Activated CD4-positive, CD25-positive, alpha-beta regulatory T cell treated with anti-CD3 and anti-CD28 coated beads, Interleukin-2, amount 50 U/mL, for 16 hours (primary cell): ENCODE measurements around the gene COL5A1.

Experiments
- DNase-seq: peaks from one replicate; pipeline ENCODE4 v3.0.0-alpha.2; 2020; ENCODE audit warnings: low read depth, low spot score

COL5A1 gene

GRCh38 chr9:134834217-134834956 is 192.8 kb downstream of the COL5A1 start:
- DNase-seq = no peak

DNA sequence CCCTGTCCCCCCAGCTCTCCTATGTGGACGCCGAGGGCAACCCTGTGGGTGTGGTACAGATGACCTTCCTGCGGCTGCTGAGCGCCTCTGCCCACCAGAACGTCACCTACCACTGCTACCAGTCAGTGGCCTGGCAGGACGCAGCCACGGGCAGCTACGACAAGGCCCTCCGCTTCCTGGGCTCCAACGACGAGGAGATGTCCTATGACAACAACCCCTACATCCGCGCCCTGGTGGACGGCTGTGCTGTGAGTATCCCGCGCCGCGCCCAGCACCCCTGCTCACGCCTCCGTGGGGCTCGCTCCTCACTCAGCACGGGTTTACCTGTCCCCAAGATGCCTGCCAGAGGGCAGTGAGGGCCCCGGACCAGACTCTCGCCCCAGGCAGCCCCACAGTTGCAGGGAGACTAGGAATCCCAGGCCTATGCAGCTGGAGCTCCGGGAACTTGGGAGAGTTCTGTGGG is 193.4 kb downstream of the COL5A1 start:
- DNase-seq = no peak

DNA sequence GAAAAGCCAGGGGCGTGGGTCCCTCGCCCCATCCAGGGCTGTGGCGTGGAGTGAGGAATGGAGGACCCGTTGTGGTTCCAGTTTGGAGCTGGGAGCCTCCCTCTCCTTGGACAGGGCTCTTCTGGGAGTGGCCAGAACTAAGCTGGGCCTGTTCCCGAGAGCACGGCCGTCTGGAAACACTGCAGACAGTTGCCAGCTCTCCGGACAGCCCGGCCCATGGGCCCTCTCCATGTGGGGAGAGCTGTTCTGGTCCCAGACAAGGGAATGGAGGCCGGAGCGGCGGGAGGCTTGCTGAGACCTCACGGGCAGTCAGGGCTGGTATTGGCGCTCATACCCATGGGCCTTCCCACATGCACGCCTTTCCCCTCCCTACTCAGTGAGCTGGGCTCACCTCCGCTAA is 193.8 kb downstream of the COL5A1 start:
- no peak for DNase-seq

GRCh38 chr9:134835987-134836386 is 194.4 kb downstream of the COL5A1 start:
- DNase-seq = no peak

GRCh38 chr9:134836406-134836970 is 194.9 kb downstream of the COL5A1 start:
- DNase-seq = no peak

- no peak for DNase-seq
Measured at GRCh38 chr9:134837529-134837928, 195.9 kb downstream of the COL5A1 start.

DNA sequence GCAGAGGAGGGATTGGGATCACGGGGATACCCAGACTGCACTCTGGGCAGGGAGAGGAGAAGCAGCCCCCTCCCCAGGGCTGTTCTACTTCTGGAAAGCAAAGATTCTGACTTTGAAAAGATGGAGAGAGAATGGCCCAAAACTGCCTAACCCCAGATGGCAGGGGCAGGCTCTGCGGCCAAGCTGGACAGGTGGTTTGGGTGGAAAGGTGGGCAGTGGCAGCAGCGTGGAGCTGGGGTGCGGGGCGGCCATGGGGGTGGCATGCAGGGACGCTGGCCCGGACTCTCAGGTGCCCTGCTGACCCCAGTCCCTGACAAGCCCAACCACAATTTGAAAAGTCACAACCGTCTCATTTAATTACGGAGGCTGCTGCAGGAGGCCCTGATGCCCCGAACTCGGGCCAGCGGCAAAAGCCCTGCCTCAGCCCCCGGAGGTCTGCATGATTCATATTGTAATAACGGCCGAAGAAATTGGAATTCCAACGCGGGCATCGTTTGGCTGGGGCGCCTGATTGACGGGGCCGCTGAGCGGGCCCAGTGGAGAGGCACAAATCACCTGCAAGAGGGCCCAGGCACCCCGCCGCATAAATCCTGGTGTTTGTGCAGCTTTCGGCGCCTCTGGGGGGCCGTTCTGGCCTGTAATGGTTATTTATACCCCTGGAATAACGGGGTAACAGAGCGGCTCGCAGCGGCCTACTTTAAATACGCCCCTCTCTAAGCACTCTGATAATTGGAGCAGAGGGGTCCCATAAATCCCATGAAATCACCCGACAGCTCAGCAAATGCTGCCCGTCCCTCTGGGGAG is 197.2 kb downstream of the COL5A1 start:
- DNase-seq = no peak

DNA sequence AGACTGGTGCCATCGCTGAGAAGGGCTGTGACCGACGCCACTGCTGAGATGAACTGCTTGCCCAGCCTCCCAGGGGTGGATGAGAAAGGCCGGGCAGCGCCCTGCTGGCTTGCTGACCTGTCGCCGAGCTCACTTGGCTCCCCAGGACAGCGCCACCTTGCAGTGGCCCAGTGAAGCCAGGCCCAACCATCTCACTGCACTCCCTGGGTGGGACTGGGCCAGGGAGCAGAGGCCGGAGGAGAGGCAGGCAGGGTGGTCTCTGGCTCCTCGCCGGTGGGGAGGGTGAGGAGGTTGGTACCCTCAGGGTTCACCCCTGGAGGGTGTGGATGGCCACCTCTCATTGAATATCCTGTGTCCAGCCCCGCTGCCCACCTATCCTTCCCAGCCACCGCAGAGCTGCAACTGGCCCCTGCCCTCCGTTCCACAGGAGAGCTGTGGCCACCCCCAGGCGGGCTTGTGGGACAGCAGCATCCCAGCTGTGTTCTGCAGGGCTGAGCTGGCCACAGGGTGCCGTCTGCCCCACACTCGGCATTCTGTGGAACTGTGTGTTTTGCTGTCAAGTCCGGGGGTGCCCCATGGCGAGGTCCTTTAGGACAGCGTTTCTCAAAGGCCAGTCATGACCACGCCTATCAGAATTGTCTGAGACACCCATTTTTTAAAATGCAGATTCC is 198.0 kb downstream of the COL5A1 start:
- DNase-seq = no peak

- no peak for DNase-seq
Measured at GRCh38 chr9:134840511-134840910, 198.9 kb downstream of the COL5A1 start.

DNA sequence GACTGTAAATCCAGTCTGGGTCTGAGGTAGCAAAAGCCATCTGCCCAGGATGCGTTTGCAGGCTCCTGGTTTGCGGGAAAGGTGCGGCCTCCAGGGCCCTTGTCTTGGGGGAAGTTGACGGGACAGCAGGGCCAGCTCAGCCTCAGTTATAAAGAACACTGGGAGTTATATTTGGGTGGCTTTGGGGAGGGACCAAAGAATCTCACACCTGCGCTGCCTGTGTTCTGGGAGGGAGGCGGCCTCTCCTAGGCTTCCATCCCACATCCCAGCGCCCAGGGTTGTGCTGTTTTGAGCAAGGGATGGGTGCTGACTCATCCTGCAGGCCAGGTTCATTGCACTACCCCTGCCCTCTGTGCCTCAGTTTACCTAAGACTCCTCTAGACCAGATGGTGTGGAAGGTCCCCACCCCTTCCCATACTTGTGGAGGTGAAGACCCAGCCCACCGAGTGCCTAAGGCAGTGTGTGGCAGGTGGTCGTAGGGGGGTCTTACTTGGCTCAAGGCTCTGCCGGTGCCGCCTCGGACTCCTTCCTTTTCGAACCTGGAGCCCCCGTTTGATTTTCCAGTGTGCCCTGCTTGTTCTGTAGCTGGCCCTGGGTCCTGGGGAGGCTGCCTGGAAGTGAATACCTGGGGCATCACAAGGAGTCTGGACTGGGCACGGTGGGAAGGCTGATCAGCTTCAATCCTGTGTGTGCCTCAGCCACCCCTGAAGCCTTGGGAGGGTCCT is 199.7 kb downstream of the COL5A1 start:
- DNase-seq = no peak

- DNase-seq = no peak
Measured at GRCh38 chr9:134842321-134842720, 200.7 kb downstream of the COL5A1 start.

- no peak for DNase-seq
Measured at GRCh38 chr9:134843740-134844139, 202.1 kb downstream of the COL5A1 start.

DNA sequence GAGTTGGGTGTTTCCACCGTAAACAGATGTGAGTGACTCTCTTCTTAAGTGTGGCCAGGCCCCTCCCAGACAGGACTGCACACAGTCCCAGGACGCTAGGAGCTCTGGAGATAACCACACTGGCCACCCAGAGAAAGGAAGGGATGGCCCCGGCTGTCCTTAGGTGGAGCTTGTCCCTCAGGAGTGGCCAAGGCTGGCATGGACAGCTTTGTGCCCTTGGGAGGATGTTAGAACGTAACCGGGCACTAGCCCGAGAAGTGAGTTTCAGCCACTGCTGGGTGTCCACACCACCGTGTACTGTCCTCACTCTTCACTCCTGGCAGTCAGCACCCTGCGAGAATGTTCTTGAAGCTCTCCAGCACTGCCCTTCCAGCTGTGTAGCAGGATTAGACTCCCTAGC is 203.2 kb downstream of the COL5A1 start:
- DNase-seq = no peak

DNA sequence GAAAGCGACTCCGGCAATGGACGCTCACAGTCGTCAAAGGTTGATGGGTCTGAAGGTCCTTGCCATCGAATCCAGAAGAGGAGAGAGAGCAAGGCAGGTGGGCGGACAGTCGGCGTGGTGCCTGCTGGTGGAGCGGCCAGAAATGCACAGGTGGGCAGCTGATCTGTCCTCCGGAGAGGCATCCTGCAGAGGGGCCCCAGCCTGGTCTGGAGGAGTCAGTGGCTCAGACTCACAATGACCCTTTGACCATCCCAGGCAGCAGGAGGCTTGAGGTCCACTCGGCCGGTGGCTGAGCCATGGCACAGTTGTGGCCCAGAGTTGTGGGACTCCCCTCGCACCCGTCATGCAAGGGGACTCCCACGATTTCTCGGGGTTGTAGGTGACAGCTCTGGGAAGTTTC is 204.6 kb downstream of the COL5A1 start:
- DNase-seq = no peak

DNA sequence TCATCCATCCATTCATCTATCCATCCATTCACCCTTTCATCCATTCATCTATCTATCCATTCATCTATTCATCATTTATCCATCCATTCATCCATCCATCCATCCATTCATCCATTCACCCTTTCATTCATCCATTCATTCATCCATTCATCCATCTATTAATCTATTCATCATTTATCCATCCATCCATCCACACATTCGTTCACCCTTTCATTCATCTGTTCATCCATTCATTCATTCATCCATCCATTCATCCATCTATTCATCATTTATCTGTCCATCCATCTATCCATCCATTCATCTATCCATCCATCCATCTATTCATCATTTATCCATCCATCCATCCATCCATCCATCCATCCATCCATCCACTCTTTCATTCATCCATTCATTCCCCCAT is 205.1 kb downstream of the COL5A1 start:
- DNase-seq = no peak

- no peak for DNase-seq
Measured at GRCh38 chr9:134847138-134847537, 205.5 kb downstream of the COL5A1 start.

DNA sequence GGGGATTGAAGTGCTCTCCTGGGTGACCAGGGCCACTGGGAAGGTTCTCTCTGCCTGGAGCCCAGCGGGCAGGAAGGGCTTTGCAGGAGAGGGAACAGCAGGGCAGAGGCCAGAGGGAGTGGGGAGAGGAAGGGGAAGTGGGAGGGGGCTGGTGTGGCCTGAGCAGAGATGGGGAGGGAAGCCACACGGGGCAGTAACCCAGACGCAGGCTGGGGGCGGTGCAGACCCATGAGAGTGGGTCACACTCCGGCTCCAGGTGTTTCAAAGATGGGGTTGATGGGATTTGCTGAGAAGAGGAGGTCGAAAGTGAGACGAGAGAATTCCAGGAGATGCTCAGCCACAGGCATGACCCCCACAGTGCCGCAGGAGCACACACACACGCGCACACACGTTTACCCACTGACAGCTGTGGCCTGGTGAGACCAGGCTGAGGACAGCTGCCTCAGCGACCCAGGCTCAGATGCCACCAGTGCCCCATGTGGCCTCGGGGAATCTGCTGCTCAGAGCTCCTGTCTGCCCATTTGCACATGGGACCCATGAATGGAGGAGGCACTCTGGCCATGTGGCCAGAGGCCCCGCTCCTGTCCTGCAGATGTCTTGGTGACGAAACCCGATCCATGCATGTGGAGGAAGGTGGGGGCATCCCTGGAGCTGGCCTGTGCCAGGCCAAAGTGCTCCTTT is 206.3 kb downstream of the COL5A1 start:
- DNase-seq = no peak

GRCh38 chr9:134848504-134848903 is 206.9 kb downstream of the COL5A1 start:
- no peak for DNase-seq

DNA sequence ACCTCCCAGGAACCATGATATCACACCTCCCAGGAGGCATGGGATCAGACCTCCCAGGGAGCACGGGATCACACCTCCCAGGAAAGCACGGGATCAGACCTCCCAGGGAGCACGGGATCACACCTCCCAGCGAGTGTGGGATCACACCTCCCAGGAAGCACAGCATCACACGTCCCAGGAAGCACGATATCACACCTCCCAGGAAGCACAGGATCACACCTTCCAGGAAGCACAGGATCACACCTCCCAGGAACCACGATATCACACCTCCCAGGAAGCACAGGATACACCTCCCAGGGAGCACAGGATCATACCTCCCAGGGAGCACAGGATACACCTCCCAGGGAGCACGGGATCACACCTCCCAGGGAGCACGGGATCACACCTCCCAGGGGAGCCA is 209.0 kb downstream of the COL5A1 start:
- DNase-seq = no peak

DNA sequence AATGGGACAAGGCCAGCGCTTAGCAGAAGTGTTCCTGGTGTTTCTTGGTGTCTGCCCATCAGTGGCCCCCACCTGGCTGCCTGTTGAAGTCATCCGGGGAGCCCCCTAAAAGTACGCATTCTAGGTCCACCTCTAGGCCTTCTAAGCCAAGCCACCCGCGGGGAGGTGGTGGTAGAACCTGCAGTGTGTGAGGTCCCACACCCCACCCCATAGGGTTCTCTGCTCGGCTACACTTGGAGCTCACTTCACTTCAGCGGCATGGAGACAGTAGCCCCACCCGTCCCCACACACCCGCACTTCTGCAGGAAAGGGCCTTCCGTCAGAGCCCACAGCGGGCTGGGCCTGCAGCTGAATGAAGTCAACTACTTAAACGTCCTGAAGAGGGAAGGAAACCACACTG is 209.4 kb downstream of the COL5A1 start:
- DNase-seq = no peak
